Thyroid gland (tissue), 4 donors: ENCODE measurements around the gene CYTH1.

Experiments used
- POLR2A ChIP-seq, 2 donors: fragments of 450-650 bp; IDR thresholded peaks; one replicate each; pipeline ENCODE4 v1.6.1; 2017; ENCODE audit warnings: antibody characterized with exemption in 2 of 2, mild to moderate bottlenecking in 2 of 2, moderate library complexity in 1 of 2
- TF ChIP-seq, protein P1 (sequence below), 6 experiments: fragments of 200-600 bp in 3 of 6; fragments of 450-650 bp in 3 of 6; sonication (generic) in 3 of 6; IDR thresholded peaks; one replicate each; pipeline ENCODE4 v1.5.1; 2016 to 2019; ENCODE audit warnings: antibody characterized with exemption in 6 of 6, mild to moderate bottlenecking in 2 of 6, inconsistent platforms in 1 of 6, moderate library complexity in 1 of 6

- TF ChIP-seq, protein P1, sequence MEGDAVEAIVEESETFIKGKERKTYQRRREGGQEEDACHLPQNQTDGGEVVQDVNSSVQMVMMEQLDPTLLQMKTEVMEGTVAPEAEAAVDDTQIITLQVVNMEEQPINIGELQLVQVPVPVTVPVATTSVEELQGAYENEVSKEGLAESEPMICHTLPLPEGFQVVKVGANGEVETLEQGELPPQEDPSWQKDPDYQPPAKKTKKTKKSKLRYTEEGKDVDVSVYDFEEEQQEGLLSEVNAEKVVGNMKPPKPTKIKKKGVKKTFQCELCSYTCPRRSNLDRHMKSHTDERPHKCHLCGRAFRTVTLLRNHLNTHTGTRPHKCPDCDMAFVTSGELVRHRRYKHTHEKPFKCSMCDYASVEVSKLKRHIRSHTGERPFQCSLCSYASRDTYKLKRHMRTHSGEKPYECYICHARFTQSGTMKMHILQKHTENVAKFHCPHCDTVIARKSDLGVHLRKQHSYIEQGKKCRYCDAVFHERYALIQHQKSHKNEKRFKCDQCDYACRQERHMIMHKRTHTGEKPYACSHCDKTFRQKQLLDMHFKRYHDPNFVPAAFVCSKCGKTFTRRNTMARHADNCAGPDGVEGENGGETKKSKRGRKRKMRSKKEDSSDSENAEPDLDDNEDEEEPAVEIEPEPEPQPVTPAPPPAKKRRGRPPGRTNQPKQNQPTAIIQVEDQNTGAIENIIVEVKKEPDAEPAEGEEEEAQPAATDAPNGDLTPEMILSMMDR (IDR thresholded peaks at IDR 0.05): no peak
- no peak for TF ChIP-seq POLR2A (IDR thresholded peaks at IDR 0.05)
These were observed 57.5 kb downstream of the CYTH1 start for GRCh38 chr17:78724544-78724943.
